Neural progenitor cell (in vitro differentiated cells): ENCODE data around the gene TNFRSF18.

Experiments used
- CTCF ChIP-seq: fragments of 200-600 bp; sonication (generic); IDR thresholded peaks from 2 replicates; pipeline ENCODE4 v1.5.1; 2017; ENCODE audit warnings: antibody characterized with exemption, mild to moderate bottlenecking
- EZH2 ChIP-seq: fragments of 200-600 bp; sonication (generic); IDR thresholded peaks from 2 replicates; pipeline ENCODE4 v1.6.1; 2017; ENCODE audit warnings: antibody characterized with exemption, mild to moderate bottlenecking, moderate library complexity
- EZH2phosphoT487 ChIP-seq: fragments of 200-600 bp; sonication (generic); IDR thresholded peaks from 2 replicates; pipeline ENCODE4 v1.6.1; 2017; ENCODE audit warnings: antibody characterized with exemption

DNA sequence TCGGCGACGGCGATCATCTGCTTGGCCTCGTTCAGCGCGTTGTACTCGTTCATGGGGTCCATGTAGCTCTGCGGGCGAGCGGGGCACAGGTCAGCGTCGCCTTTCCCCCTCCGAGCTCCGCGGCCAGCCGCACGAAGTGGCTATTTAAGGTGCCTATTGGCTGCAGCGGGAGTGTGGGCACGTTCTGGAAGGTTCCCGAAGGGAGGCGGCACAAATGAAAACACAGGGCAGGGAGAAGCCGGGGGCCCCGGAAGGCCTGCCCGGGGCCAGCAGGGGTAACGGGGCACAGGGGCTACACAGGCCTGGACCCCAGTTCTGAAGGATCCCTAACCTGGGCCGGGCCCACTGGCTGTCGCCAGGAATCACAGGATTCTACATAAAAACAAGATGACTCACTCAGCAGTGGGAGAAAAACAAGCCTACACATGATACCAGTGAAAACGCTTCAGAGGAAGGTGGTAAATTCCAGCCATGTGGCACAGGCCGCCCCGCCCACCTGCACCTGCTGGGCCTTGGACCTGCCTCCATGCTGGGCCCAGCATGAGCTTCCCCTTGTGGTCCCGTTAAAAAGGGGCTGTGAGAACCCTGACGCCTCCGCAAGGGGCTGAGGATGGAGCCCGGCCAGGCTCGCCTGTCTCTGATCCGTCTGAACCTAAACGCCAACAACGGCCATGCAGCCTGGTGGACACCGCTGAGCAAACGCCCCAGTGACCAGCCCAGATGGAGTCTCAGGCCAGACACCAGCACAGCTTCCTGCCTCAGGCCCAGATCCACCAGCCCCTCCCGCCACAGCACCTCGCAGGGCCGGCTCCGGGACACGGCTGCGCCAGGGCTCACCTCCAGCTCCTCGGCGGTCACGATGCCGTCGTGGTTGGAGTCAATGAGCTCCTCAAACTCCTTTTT, 11.5 kb upstream of the TNFRSF18 start:
- TF ChIP-seq CTCF (no peak), EZH2 (no peak), EZH2phosphoT487 (no peak)
